ENCODE results near the gene HPCAL1. TPM values are rescaled to one million over a fixed set of nuclear protein-coding genes. Genes with fewer than 3 reads are reported as not detected.
A peak's percentile ranks its signal among the peaks of the same experiment; 100 is the strongest.

HPCAL1 gene
- total and polyA plus RNA-seq, 2 experiments from 2014 or later, result 8.3 to 25.4 TPM

DNA sequence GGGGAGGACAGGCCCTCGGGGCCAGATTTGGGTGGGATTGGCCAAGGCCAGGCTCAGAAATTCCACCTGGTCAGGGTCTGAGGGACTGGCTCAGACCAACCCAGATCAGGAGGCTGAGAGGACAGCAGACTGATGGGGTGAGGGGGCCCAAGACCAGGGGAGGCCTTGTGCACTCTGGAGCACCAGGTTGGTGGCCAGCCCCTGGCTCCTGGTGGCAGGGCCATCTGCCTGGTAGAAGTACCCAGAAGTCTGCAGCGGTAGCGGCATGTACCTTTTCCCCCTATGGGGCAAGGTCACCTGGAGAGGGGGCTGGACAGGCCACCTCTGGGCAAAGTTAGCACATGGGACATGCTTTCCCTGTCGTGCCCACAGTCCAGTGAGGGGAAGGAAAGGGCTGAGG, 166.6 kb downstream of the HPCAL1 start (continued):
- TF ChIP-seq, protein P1, sequence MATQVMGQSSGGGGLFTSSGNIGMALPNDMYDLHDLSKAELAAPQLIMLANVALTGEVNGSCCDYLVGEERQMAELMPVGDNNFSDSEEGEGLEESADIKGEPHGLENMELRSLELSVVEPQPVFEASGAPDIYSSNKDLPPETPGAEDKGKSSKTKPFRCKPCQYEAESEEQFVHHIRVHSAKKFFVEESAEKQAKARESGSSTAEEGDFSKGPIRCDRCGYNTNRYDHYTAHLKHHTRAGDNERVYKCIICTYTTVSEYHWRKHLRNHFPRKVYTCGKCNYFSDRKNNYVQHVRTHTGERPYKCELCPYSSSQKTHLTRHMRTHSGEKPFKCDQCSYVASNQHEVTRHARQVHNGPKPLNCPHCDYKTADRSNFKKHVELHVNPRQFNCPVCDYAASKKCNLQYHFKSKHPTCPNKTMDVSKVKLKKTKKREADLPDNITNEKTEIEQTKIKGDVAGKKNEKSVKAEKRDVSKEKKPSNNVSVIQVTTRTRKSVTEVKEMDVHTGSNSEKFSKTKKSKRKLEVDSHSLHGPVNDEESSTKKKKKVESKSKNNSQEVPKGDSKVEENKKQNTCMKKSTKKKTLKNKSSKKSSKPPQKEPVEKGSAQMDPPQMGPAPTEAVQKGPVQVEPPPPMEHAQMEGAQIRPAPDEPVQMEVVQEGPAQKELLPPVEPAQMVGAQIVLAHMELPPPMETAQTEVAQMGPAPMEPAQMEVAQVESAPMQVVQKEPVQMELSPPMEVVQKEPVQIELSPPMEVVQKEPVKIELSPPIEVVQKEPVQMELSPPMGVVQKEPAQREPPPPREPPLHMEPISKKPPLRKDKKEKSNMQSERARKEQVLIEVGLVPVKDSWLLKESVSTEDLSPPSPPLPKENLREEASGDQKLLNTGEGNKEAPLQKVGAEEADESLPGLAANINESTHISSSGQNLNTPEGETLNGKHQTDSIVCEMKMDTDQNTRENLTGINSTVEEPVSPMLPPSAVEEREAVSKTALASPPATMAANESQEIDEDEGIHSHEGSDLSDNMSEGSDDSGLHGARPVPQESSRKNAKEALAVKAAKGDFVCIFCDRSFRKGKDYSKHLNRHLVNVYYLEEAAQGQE (IDR thresholded peaks at IDR 0.05; ENCODE audit: unreplicated experiment), result no peak
- TF ChIP-seq ZNF114 (CRISPR knock-in tag; IDR thresholded peaks at IDR 0.05) (no peak), POLR2AphosphoS5 (IDR thresholded peaks at IDR 0.05; ENCODE audit: low read depth) (no peak)

DNA sequence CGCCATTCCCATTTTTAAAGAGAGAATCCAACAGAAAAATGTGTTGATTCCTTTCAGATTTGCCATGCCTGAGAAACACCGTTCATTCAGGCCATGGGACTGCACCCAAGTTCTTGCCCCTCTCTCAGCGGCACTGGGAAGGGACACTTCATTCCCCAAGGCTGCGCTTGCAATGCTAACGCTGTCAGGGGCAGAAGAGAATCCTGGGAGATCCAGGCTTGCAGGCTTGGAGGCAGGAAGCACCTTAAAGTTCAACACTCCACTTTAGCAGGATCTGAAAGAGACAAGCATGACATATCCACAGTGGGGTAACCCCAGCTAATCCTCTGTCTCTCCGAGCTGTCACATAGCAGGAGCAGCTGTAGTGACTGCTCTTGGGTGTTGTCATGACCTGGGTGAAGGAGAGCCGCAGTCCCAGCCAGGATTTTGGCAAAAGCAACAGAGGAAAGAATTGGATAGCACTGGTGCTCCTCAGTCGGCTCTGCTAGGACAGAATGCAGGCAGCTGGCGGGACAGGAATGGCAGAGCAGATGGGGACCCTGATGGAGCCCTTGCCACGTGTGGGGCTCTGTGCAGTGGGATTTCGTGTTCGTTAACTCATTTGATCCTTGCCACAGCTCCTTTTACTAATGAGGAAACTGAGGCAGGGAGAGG, 167.4 kb downstream of the HPCAL1 start:
- Mint-ChIP-seq H3K27me3 (ENCODE audit: insufficient read depth, low read depth, poor library complexity) (peaks cover 3% of the 10 kb centered on the region), H3K27ac (no peak overlapping the region; the same call in 1 of the 2 replicates), H3K4me1 (no peaks in the 10 kb centered on the region), H3K4me3 (no peak overlapping the region), H3K9me3 (no peaks in the 10 kb centered on the region), H3K36me3 (ENCODE audit: low read depth) (no peaks in the 10 kb centered on the region)
- Histone ChIP-seq H4K20me1 (replicated peaks; ENCODE audit: insufficient read depth) (no peaks in the 10 kb centered on the region), H3K27me3 (ENCODE audit: insufficient read depth) (no peaks in the 10 kb centered on the region), H3K36me3 (ENCODE audit: insufficient read depth) (no peaks in the 10 kb centered on the region), H3K4me3 (no peak overlapping the region), H3K4me2 (no peak overlapping the region), H3K9me2 (ENCODE audit: insufficient read depth) (no peaks in the 10 kb centered on the region), H3K27ac (ENCODE audit: low read depth) (no peak overlapping the region), H3F3A (replicated peaks; ENCODE audit: low read depth) (no peaks in the 10 kb centered on the region), H2AFZ (no peak overlapping the region), H3K79me2 (replicated peaks; ENCODE audit: insufficient read depth) (no peaks in the 10 kb centered on the region), H3K4me1 (ENCODE audit: insufficient read depth) (no peaks in the 10 kb centered on the region)
- no peak for DNase-seq (ENCODE audit: low spot score)
- TF ChIP-seq NANOG (IDR thresholded peaks at IDR 0.05; ENCODE audit: borderline replicate concordance), result no peak
- TF ChIP-seq, protein P1 (IDR thresholded peaks at IDR 0.05; ENCODE audit: unreplicated experiment), result no peak
- TF ChIP-seq ZNF114 (CRISPR knock-in tag; IDR thresholded peaks at IDR 0.05), result no peak
- ATAC-seq, result no peak

DNA sequence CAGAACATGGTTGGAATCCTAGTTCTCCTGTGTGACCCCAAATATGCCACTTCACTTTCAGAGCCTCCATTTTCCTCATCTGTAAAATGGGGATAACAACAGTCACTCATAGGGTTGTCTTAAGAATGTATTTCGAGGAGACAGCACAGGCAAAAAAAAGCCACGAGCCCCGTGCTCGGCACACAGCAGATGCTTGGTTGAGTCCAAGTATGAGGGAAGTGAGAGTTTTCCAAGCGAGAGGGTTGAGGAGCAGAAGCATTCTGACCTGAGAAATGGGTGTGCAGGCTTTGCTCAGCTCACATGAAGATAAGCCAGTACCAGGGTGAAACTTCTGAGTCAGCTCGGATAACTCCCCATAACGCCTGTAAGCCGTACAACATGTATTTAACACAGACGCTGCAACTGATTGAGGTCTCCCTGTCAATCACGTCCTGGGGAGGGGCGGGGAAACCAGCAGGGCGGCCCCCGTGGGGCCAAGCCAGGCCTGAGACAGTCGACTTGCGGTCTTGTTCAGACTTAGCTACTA, 168.4 kb downstream of the HPCAL1 start:
- H3K4me1 Mint-ChIP-seq, result no peaks in the 10 kb centered on the region
- no peak for TF ChIP-seq EZH2 (IDR thresholded peaks at IDR 0.05; ENCODE audit: low read depth, unreplicated experiment)
- no peak for TF ChIP-seq CREB1 (CRISPR knock-in tag; IDR thresholded peaks at IDR 0.05; ENCODE audit: low read depth)
- no peak for TF ChIP-seq JUNB (IDR thresholded peaks at IDR 0.05; ENCODE audit: unreplicated experiment)

More for the DNA sequence above, 168.4 kb downstream of the HPCAL1 start:
- H3K4me2 ChIP-seq, result no peak overlapping the region
- Mint-ChIP-seq H3K27ac (no peak overlapping the region), H3K27me3 (ENCODE audit: insufficient read depth, low read depth, poor library complexity) (peaks cover 3% of the 10 kb centered on the region), H3K9me3 (no peaks in the 10 kb centered on the region), H3K4me3 (no peak overlapping the region), H3K36me3 (ENCODE audit: low read depth) (no peaks in the 10 kb centered on the region)
- no peaks in the 10 kb centered on the region for H3K4me1 ChIP-seq (ENCODE audit: insufficient read depth)
- no peaks in the 10 kb centered on the region for H3K79me2 ChIP-seq (replicated peaks; ENCODE audit: insufficient read depth)
- H3K27ac ChIP-seq (ENCODE audit: low read depth), result no peak overlapping the region
- no peaks in the 10 kb centered on the region for H4K20me1 ChIP-seq (replicated peaks; ENCODE audit: insufficient read depth)
- H2AFZ ChIP-seq, result no peak overlapping the region
- H3K4me3 ChIP-seq, result no peak overlapping the region
- no peaks in the 10 kb centered on the region for H3K36me3 ChIP-seq (ENCODE audit: insufficient read depth)
- H3K9me2 ChIP-seq (ENCODE audit: insufficient read depth), result no peaks in the 10 kb centered on the region
- ATAC-seq (peak; percentile 31), DNase-seq (ENCODE audit: low spot score) (peak; percentile 36)
- H3F3A ChIP-seq (replicated peaks; ENCODE audit: low read depth), result no peaks in the 10 kb centered on the region
- H3K27me3 ChIP-seq (ENCODE audit: insufficient read depth), result no peaks in the 10 kb centered on the region

All from GM23338 (cell line).